AG04449 (cell line): ENCODE measurements around the gene NEURL1B.

Experiments used
- CTCF ChIA-PET: fragments of 350-600 bp; formaldehyde crosslinking; extraction: SDS; loops from one replicate; lab custom pipeline; 2021; ENCODE audit warnings: antibody characterized with exemption; lab: Yijun Ruan, JAX
- POLR2A ChIA-PET: fragments of 400-600, 350-600 bp; formaldehyde crosslinking; extraction: SDS; loops from one replicate; lab custom pipeline; 2020; ENCODE audit warnings: antibody characterized with exemption, inconsistent platforms; lab: Yijun Ruan, JAX
- DNase-seq: peaks from one replicate; pipeline ENCODE4 v3.0.0-alpha.2; 2010; ENCODE audit warnings: low read depth, low spot score
- H3K4me3 ChIP-seq: 2 replicates; pipeline ENCODE4 v1.5.1; 2011; ENCODE audit warnings: low read depth, mild to moderate bottlenecking, control low read depth, low read length
- TF ChIP-seq, protein P1 (sequence below): IDR thresholded peaks from one replicate; pipeline ENCODE4 v1.5.1; 2011; ENCODE audit warnings: mild to moderate bottlenecking, moderate library complexity, low read length, control low read depth, inconsistent platforms; ENCODE audit not compliant: insufficient read depth; ENCODE audit errors: missing control alignments

The NEURL1B gene

DNA sequence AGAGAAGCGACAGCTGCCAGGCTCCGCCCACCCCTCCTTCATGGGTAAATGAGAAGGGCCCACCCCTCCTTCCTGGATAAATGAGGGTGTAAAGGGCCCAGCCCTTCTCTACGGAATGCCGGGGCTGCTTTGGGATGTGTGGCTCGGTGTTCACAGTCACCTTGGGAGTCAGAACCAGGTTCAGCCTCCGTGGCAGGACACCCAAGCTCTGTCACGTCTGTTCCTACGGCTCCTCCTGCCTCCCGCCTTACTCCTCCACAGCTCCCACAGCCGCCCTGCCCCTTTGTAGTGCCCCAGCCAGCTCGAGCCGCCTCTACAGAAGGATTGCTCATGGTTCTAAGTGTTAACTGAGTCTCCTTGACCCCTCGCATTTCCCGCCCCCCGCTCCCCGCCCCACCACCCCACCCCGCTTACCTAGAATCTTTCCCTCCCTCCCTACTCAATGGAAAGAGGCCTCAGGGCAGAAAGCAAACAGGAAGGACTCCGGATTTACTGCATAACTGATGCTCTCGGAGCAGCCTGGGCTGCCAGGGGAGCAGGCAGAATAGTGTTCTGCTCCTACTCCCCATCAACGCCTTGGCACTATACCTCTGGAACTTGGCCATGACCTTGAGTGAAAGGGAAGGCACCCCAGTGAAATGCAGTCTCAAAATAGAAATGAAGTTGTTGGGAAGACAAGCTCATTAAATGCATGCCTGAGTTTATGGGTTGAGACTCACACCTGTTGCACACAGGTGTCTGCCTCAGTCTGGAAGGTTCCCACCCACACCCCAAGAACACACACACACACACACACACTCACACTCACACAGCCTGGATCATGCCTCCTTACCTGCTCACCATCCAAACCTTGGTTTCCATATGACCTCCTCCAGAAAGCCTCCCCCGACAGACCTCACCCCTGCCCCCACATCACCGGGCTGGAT lies 59.6 kb downstream of the NEURL1B start:
- ChIA-PET POLR2A (no interaction called here), CTCF (interaction anchor here (0.6 to 12.2 kb wide), 13 partner anchors 7 to 1254 kb away, joined by 3 to 412 read pairs (median 7); no protein-coding TSS in a partner anchor)
- H3K4me3 ChIP-seq, result no peak overlapping the region
- no peak for DNase-seq
- TF ChIP-seq, protein P1, sequence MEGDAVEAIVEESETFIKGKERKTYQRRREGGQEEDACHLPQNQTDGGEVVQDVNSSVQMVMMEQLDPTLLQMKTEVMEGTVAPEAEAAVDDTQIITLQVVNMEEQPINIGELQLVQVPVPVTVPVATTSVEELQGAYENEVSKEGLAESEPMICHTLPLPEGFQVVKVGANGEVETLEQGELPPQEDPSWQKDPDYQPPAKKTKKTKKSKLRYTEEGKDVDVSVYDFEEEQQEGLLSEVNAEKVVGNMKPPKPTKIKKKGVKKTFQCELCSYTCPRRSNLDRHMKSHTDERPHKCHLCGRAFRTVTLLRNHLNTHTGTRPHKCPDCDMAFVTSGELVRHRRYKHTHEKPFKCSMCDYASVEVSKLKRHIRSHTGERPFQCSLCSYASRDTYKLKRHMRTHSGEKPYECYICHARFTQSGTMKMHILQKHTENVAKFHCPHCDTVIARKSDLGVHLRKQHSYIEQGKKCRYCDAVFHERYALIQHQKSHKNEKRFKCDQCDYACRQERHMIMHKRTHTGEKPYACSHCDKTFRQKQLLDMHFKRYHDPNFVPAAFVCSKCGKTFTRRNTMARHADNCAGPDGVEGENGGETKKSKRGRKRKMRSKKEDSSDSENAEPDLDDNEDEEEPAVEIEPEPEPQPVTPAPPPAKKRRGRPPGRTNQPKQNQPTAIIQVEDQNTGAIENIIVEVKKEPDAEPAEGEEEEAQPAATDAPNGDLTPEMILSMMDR, result no peak

DNA sequence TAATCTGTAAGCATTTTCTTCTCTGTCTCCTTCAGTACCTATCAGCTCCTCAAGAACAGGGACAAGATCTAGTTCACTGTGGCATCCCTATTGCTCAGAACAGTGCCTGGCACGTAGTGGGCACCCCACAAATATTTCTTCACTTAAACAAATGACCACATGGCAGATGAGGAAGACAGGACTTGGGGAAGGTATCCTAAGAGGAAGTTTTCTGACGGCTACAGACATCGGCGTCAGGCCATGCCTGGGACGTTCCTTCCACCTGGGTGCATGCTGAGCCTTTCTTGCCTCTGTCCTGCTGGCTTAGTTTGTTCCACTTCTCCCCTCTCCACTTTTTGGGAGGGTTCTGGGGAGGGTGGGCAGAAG lies 60.2 kb downstream of the NEURL1B start:
- no peak overlapping the region for H3K4me3 ChIP-seq
- TF ChIP-seq, protein P1, result no peak
- DNase-seq, result no peak
- ChIA-PET CTCF (interaction anchor here (0.9 to 12.2 kb wide), 5 partner anchors 12 to 584 kb away, joined by 3 to 412 read pairs (median 61); no protein-coding TSS in a partner anchor), POLR2A (no interaction called here)

DNA sequence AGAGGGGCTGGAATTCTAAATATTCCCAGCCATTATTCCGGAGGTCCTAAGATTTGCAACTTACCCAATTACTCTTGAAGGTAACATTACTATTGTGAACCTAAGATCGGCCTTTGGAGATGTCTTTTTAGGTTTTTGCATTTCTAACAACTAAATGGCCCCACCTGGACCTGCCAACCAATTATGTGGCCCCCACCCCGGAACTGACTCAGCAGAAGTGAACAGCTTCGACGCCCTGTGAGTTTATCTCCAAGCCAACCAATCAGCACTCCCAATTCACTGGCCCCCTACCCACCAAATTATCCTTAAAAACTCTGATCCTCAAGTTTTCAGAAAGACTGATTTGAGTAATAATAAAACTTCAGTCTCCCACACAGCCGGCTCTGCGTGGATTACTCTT lies 62.9 kb downstream of the NEURL1B start:
- DNase-seq, result no peak
- POLR2A ChIA-PET, result no interaction called here
- TF ChIP-seq, protein P1, result no peak
- H3K4me3 ChIP-seq, result no peak overlapping the region
- CTCF ChIA-PET, result interaction anchor here (4.0 to 11.7 kb wide), 2 partner anchors 10 to 237 kb away, joined by 23 to 595 read pairs; no protein-coding TSS in a partner anchor

DNA sequence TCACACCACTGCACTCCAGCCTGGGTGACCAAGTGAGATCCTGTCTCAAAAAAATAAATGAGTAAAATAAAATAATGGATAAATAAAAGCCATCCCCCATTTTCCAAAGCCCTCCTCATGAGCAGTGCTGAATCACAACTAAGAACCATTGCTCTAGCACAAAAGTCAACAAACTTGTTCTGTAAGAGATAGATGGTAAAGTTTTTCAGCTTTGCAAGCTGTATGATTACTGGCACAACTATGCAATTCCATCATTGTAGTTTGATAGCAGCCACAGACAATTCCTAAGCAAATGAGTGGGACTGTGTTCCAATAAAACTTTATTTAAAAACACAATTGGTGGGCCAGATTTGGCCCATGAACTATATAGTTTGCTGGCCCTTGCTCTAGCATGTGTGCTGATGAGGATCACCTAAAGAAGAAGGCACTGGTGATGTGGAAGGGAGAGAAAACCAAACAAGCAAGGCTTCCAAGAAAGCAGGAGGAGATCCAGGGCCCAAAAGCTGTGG lies 64.6 kb downstream of the NEURL1B start:
- H3K4me3 ChIP-seq, result no peak overlapping the region
- CTCF ChIA-PET, result interaction anchor here (0.9 to 11.7 kb wide), 23 partner anchors 7 to 1611 kb away, joined by 3 to 595 read pairs (median 5); partner anchors contain the start of genes BNIP1 and BOD1
- POLR2A ChIA-PET, result interaction anchor here (0.8 kb wide), 1 partner anchor 61 kb away, joined by 3 read pairs; no protein-coding TSS in a partner anchor
- TF ChIP-seq, protein P1, result no peak
- peak; percentile 12 for DNase-seq

DNA sequence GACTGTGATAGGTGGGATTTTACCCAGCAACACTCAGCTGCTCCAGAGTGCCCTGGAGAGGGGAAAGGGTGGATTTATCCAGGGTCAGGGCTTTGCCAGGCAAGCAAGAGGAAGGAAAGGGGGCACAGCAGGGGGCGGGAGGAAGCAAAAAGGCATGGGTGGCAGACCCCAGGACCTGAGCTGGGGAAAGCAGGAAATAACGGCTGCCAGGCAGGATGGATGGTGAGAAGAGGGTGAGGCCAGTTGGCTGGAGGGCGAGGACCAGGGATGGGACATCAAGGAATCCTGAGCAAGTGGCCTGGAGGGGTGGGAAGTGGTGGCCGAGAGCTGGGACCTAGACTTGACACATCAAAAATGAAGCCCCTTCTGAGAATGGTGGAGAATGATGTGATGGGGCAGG lies 65.7 kb downstream of the NEURL1B start:
- no peak overlapping the region for H3K4me3 ChIP-seq
- DNase-seq, result no peak
- TF ChIP-seq, protein P1, result no peak
- CTCF ChIA-PET, result interaction anchor here (0.5 to 11.7 kb wide), 70 partner anchors 7 to 1610 kb away, joined by 3 to 595 read pairs (median 5); partner anchors contain the start of genes ATP6V0E1, BNIP1, BOD1 and RPL26L1
- POLR2A ChIA-PET, result interaction anchor here (1.0 kb wide), 1 partner anchor 63 kb away, joined by 3 read pairs; no protein-coding TSS in a partner anchor
